Testis (tissue), 3 donors: ENCODE measurements around the gene SPARC. TPM values are rescaled to one million over a fixed set of nuclear protein-coding genes. Genes with fewer than 3 reads are reported as not detected.
"Not testable (repeated sequence)": the region's sequence is repeated elsewhere in the genome, so short reads cannot be mapped to it uniquely, and the experiment has no call there.

Experiments used
- DNase-seq: peaks from one replicate; pipeline ENCODE4 v3.0.0-alpha.2; 2019
- H3K27ac ChIP-seq, 2 donors: fragments of 200-600 bp; sonication (generic); one replicate each; pipeline ENCODE4 v1.5.1; 2019
- H3K27me3 ChIP-seq: fragments of 200-600 bp; sonication (generic); one replicate; pipeline ENCODE4 v1.5.1; 2019
- H3K36me3 ChIP-seq: fragments of 200-600 bp; sonication (generic); one replicate; pipeline ENCODE4 v1.5.1; 2017; ENCODE audit warnings: low read depth; ENCODE audit errors: missing control alignments
- H3K4me1 ChIP-seq: fragments of 200-600 bp; sonication (generic); one replicate; pipeline ENCODE4 v1.5.1; 2019
- H3K4me3 ChIP-seq, 2 donors: fragments of 200-600 bp; sonication (generic); one replicate each; pipeline ENCODE4 v1.5.1; 2017 to 2019
- H3K9me3 ChIP-seq: fragments of 200-600 bp; sonication (generic); one replicate; pipeline ENCODE4 v1.5.1; 2017
- POLR2A ChIP-seq: fragments of 450-650 bp; IDR thresholded peaks from one replicate; pipeline ENCODE4 v1.6.1; 2017; ENCODE audit warnings: antibody characterized with exemption, mild to moderate bottlenecking, moderate library complexity
- WGBS, 2 donors: methylation state at CpG; one replicate each; pipeline ENCODE4 v1.1.5; 2018; 5-methylcytosine and 5-hydroxymethylcytosine counted together
- intact Hi-C: fragments of 100-400 bp; cut with DNase I; formaldehyde crosslinking; loops from one replicate; pipeline ENCODE4 v1.15.1; 2023; ENCODE audit warnings: low total_unique reads
- polyA plus RNA-seq: library from polyadenylated mRNA; stranded (reverse); fragments of 350-450 nt; fragmentation: Illumina TruSeq; extraction: RNeasy Lipid Tissue Mini Kit (QIAGEN cat#74804); gene quantifications from one replicate; pipeline ENCODE4 v1.2.3, GENCODE V29; 2014; ENCODE audit warnings: low read depth, low replicate concordance; ENCODE audit not compliant: insufficient read depth
- total RNA-seq, 2 donors: library from RNA; depleted of rRNA; stranded (reverse); fragments of >200 nt; gene quantifications; one replicate each; pipeline ENCODE4 v1.2.3, GENCODE V29; 2016
- TF ChIP-seq, protein P1 (sequence below), 3 experiments: fragments of 450-650 bp in 2 of 3; fragments of 200-600 bp in 1 of 3; sonication (generic) in 1 of 3; IDR thresholded peaks; one replicate each; pipeline ENCODE4 v1.5.1; 2016 to 2019; ENCODE audit warnings: antibody characterized with exemption in 3 of 3, mild to moderate bottlenecking in 2 of 3, moderate library complexity in 1 of 3

SPARC gene
- total and polyA plus RNA-seq, 3 donors from 2014 or later = 1,884 to 3,080 (median 2,585) TPM

GRCh38 chr5:151730381-151730780 lies 43.7 kb upstream of the SPARC start:
- Histone ChIP-seq H3K27me3 (no peaks in the 10 kb centered on the region), H3K36me3 (no peaks in the 10 kb centered on the region), H3K4me1 (no peaks in the 10 kb centered on the region), H3K4me3 (no peak overlapping the region), H3K27ac (no peak overlapping the region), H3K9me3 (no peaks in the 10 kb centered on the region)
- 92 to 94% methylated on average over 7 of the region's 7 CpGs for whole genome bisulfite sequencing, 2 donors
- intact Hi-C loops = no loop called here
- TF ChIP-seq, protein P1, sequence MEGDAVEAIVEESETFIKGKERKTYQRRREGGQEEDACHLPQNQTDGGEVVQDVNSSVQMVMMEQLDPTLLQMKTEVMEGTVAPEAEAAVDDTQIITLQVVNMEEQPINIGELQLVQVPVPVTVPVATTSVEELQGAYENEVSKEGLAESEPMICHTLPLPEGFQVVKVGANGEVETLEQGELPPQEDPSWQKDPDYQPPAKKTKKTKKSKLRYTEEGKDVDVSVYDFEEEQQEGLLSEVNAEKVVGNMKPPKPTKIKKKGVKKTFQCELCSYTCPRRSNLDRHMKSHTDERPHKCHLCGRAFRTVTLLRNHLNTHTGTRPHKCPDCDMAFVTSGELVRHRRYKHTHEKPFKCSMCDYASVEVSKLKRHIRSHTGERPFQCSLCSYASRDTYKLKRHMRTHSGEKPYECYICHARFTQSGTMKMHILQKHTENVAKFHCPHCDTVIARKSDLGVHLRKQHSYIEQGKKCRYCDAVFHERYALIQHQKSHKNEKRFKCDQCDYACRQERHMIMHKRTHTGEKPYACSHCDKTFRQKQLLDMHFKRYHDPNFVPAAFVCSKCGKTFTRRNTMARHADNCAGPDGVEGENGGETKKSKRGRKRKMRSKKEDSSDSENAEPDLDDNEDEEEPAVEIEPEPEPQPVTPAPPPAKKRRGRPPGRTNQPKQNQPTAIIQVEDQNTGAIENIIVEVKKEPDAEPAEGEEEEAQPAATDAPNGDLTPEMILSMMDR (IDR thresholded peaks at IDR 0.05) = no peak
- TF ChIP-seq POLR2A = no peak
- no peak for DNase-seq

DNA sequence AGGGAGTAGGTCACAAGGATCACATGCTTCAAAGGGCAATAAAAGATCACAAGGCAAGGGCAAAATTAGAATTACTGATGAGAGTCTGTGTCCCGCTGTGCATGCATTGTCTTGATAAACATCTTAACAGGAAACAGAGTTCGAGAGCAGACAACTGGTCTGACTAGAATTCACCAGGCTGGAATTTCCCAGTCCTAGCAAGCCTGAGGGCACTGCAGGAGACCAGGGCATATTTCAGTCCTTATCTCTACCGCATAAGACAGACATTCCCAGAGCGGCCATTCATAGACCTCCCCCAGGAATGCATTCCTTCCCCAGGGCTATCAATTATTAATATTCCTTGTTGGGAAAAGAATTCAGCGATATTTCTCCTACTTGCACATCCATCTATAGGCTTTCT lies 42.9 kb upstream of the SPARC start:
- H3K36me3 ChIP-seq, H3K27ac ChIP-seq, H3K27me3 ChIP-seq, H3K9me3 ChIP-seq, H3K4me3 ChIP-seq, DNase-seq, H3K4me1 ChIP-seq, intact Hi-C loops: not testable (repeated sequence)
- 80 to 92% methylated on average over 5 of the region's 5 CpGs for WGBS, 2 donors

DNA sequence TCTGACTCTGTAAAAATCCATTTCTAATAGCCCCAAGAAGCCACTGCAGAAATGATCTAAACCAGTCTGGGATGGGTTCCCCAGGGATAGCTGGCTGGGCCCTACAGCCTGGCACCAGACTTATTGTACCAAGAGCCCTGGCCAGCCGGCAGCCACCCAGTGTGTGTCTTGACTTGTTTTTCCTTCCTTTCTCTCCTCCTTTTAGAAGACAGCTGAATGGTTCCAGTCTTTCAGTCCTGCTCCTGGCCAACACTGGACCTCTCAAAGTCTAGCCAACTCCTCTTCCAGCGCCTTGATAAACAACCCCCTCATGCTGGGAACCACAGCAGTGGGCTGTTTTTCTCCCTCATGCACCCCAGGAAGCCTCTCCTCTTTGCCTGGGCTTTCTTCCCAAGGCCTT lies 37.6 kb upstream of the SPARC start:
- TF ChIP-seq POLR2A = no peak
- TF ChIP-seq, protein P1 (IDR thresholded peaks at IDR 0.05) = no peak
- no peaks in the 10 kb centered on the region for H3K9me3 ChIP-seq
- H3K4me3 ChIP-seq = no peak overlapping the region
- WGBS, 2 donors = 77 to 91% methylated on average over 2 of the region's 2 CpGs
- no peaks in the 10 kb centered on the region for H3K27me3 ChIP-seq
- DNase-seq = peak; percentile 2
- H3K4me1 ChIP-seq = peaks cover 25% of the 10 kb centered on the region
- H3K27ac ChIP-seq = no peak overlapping the region
- H3K36me3 ChIP-seq = no peaks in the 10 kb centered on the region
- intact Hi-C loops = no loop called here

GRCh38 chr5:151722546-151722945 lies 35.8 kb upstream of the SPARC start:
- no peak overlapping the region for H3K4me3 ChIP-seq
- no peak overlapping the region for H3K27ac ChIP-seq
- TF ChIP-seq, protein P1 (IDR thresholded peaks at IDR 0.05) = no peak
- TF ChIP-seq POLR2A = no peak
- H3K4me1 ChIP-seq = peaks cover 40% of the 10 kb centered on the region
- no peaks in the 10 kb centered on the region for H3K9me3 ChIP-seq
- intact Hi-C loops = no loop called here
- no peaks in the 10 kb centered on the region for H3K36me3 ChIP-seq
- no peak for DNase-seq
- H3K27me3 ChIP-seq = no peaks in the 10 kb centered on the region

GRCh38 chr5:151721812-151722391 lies 35.2 kb upstream of the SPARC start:
- no peaks in the 10 kb centered on the region for H3K9me3 ChIP-seq
- no peaks in the 10 kb centered on the region for H3K36me3 ChIP-seq
- no peak for TF ChIP-seq POLR2A
- TF ChIP-seq, protein P1 (IDR thresholded peaks at IDR 0.05) = no peak
- intact Hi-C loops = no loop called here
- no peak for DNase-seq
- H3K27ac ChIP-seq = no peak overlapping the region
- no peaks in the 10 kb centered on the region for H3K27me3 ChIP-seq
- H3K4me3 ChIP-seq = no peak overlapping the region
- peaks cover 41% of the 10 kb centered on the region for H3K4me1 ChIP-seq
